Kidney (tissue), 14 donors: ENCODE measurements around the gene SPTBN4. TPM values are rescaled to one million over a fixed set of nuclear protein-coding genes. Genes with fewer than 3 reads are reported as not detected.

Source experiments
- DNase-seq, 5 donors: peaks; one replicate each; pipeline ENCODE4 v3.0.0-alpha.2; 2013 to 2020
- FAIRE-seq: peaks from 2 replicates; lab custom pipeline; 2012; peaks lifted over from hg19 to GRCh38; lab: Jason Lieb, UNC
- H3K27ac ChIP-seq, 2 donors: one replicate each; pipeline ENCODE4 v1.7.0; 2013; ENCODE audit warnings: low read depth in 2 of 2, low read length in 2 of 2, inconsistent platforms in 1 of 2
- H3K27me3 ChIP-seq: one replicate; pipeline ENCODE4 v1.7.1; 2013; ENCODE audit warnings: low read length, inconsistent platforms; ENCODE audit not compliant: control insufficient read depth, insufficient read depth
- H3K36me3 ChIP-seq, 3 donors: one replicate each; pipeline versions ENCODE4 v1.7.0 to v1.7.1; 2013; ENCODE audit warnings: low read length in 3 of 3, control low read depth in 1 of 3, inconsistent platforms in 1 of 3; ENCODE audit not compliant: insufficient read depth in 3 of 3, control insufficient read depth in 2 of 3
- H3K4me1 ChIP-seq, 3 donors: one replicate each; pipeline versions ENCODE4 v1.7.0 to v1.7.1; 2013; ENCODE audit warnings: low read length in 3 of 3, inconsistent platforms in 1 of 3, low read depth in 1 of 3; ENCODE audit not compliant: control insufficient read depth in 2 of 3, insufficient read depth in 2 of 3
- H3K4me3 ChIP-seq, 3 donors: one replicate each; pipeline versions ENCODE4 v1.7.0 to v1.8.1; 2013; ENCODE audit warnings: low read length in 3 of 3, control low read depth in 1 of 3, inconsistent platforms in 1 of 3
- H3K9ac ChIP-seq, 3 donors: one replicate each; pipeline versions ENCODE4 v1.7.0 to v1.7.1; 2013; ENCODE audit warnings: low read length in 3 of 3, control low read depth in 1 of 3, inconsistent platforms in 1 of 3
- H3K9me3 ChIP-seq, 3 donors: one replicate each; pipeline versions ENCODE4 v1.7.0 to v1.7.1; 2013; ENCODE audit warnings: low read length in 3 of 3, control low read depth in 1 of 3, inconsistent platforms in 1 of 3; ENCODE audit not compliant: control insufficient read depth in 2 of 3, insufficient read depth in 1 of 3
- intact Hi-C: fragments of 100-400 bp; cut with DNase I; formaldehyde crosslinking; loops from one replicate; pipeline ENCODE4 v1.11.1; 2022
- polyA plus RNA-seq: library from polyadenylated mRNA; stranded (reverse); fragments of 350-450 nt; fragmentation: Illumina TruSeq; extraction: RNeasy Lipid Tissue Mini Kit (QIAGEN cat#74804); gene quantifications from one replicate; pipeline ENCODE4 v1.2.3, GENCODE V29; 2014; ENCODE audit warnings: low read depth, low replicate concordance; ENCODE audit not compliant: insufficient read depth
- total RNA-seq: library from RNA; stranded (reverse); fragmentation: NEBNext Ultra II Directional; extraction: Animal tissue kit (Norgen Biotek cat#: 25700); gene quantifications from one replicate; pipeline ENCODE4 v1.2.1, GENCODE V29; 2021
- TF ChIP-seq, protein P1 (sequence below): IDR thresholded peaks from 3 replicates; pipeline ENCODE4 v1.5.1; 2012; ENCODE audit warnings: mild to moderate bottlenecking, moderate library complexity, borderline replicate concordance; ENCODE audit not compliant: insufficient read depth; ENCODE audit errors: extremely low read depth
- donor health status: control.
- donor health status: control.
- donor health status: control.
- donor health status: control.
- donor health status: control.
- donor health status: DM: yes; HTN: yes; CAD: no.
- donor health status: Normal renal cell carcinoma (clear cell type).

SPTBN4 gene
- total and polyA plus RNA-seq, 2 donors from 2014 or later: 0.82 to 4.6 TPM

DNA sequence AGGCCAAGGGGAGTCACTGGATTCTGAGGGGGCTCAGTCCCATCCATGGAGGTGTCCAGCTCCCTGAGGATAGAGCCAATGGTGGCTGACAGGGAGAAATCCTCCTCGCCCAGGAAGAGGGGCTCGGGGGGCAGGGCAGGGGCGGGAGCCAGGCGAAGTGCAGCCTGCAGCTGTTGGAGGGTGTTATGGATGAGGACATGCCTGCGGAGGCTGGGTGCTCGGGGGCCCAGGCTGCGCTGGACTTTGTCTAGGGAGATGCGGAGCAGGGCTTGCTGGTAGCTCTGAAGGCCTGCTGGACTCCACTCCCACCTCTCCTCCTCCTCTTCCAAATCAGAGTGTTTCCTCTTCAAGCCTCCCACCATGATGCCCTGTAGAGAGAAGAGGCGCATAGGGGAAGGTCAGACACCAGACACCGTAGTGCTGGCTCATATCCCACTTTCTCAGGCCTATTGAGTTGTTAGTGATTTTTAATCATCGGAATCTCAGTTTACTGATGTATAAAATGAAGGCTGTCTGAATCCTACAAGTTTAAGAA, 25.0 kb upstream of the SPTBN4 start:
- intact Hi-C loops: no loop called here
- Histone ChIP-seq H3K4me3 (no peak overlapping the region), H3K36me3 (peaks cover 5 to 18% (median 5%) of the 10 kb centered on the region in 3 donors), H3K4me1 (peaks cover 7 to 10% (median 8%) of the 10 kb centered on the region in 3 donors), H3K9me3 (no peaks in the 10 kb centered on the region), H3K27me3 (no peaks in the 10 kb centered on the region), H3K9ac (no peak overlapping the region), H3K27ac (no peak overlapping the region)
- peak in 1 of 5 donors; percentile 65 for DNase-seq
- FAIRE-seq: no peak
- TF ChIP-seq, protein P1, sequence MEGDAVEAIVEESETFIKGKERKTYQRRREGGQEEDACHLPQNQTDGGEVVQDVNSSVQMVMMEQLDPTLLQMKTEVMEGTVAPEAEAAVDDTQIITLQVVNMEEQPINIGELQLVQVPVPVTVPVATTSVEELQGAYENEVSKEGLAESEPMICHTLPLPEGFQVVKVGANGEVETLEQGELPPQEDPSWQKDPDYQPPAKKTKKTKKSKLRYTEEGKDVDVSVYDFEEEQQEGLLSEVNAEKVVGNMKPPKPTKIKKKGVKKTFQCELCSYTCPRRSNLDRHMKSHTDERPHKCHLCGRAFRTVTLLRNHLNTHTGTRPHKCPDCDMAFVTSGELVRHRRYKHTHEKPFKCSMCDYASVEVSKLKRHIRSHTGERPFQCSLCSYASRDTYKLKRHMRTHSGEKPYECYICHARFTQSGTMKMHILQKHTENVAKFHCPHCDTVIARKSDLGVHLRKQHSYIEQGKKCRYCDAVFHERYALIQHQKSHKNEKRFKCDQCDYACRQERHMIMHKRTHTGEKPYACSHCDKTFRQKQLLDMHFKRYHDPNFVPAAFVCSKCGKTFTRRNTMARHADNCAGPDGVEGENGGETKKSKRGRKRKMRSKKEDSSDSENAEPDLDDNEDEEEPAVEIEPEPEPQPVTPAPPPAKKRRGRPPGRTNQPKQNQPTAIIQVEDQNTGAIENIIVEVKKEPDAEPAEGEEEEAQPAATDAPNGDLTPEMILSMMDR: no peak

DNA sequence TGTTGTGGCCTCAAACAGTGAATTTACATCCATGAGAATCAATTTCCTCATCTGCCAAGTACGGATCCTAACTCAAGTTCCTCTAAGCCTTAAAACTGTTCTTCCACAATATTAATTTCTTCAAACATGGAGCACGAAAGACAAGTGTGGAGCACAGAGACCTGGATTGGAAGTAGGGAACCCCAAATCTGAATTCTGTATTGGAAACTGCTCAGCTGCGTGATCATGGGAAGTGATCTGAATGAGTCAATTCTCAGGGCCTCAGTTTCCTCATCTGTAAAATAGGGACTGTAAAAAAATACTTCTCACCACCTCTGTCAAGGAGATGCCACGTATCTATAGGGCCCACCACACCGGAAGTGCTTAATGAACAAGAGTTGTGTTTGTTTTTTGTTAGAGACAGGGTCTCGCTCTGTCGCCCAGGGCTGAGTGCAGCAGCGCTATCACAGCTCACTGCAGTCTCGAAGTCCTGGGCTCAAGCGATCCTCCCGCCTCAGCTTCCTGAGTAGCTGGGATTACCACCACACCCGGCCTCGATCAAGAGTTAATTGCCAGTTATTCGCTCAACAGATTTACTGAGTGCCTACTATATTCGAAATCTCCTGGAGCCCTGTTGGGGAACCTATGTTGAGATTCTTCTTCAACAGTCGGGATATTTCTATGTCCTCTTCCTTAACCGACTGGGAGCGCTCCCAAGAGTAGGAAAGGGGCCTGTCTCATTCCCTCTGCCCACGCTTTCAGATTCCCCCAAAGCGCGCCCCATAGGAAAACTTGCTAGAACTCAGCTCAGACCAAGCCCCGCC, 24.3 kb upstream of the SPTBN4 start:
- FAIRE-seq (no peak), DNase-seq (peak in 1 of 5 donors; percentile 38)
- TF ChIP-seq, protein P1: no peak
- intact Hi-C loops: no loop called here
- Histone ChIP-seq H3K36me3 (peaks cover 5 to 18% (median 5%) of the 10 kb centered on the region in 3 donors), H3K4me3 (peak overlapping the region; percentile 78 to 98 (median 93)), H3K27me3 (no peaks in the 10 kb centered on the region), H3K9me3 (no peaks in the 10 kb centered on the region), H3K4me1 (peaks cover 7 to 10% (median 8%) of the 10 kb centered on the region in 3 donors), H3K27ac (peak overlapping the region; percentile 66 to 99), H3K9ac (peak overlapping the region; percentile 27 to 68 (median 41))

DNA sequence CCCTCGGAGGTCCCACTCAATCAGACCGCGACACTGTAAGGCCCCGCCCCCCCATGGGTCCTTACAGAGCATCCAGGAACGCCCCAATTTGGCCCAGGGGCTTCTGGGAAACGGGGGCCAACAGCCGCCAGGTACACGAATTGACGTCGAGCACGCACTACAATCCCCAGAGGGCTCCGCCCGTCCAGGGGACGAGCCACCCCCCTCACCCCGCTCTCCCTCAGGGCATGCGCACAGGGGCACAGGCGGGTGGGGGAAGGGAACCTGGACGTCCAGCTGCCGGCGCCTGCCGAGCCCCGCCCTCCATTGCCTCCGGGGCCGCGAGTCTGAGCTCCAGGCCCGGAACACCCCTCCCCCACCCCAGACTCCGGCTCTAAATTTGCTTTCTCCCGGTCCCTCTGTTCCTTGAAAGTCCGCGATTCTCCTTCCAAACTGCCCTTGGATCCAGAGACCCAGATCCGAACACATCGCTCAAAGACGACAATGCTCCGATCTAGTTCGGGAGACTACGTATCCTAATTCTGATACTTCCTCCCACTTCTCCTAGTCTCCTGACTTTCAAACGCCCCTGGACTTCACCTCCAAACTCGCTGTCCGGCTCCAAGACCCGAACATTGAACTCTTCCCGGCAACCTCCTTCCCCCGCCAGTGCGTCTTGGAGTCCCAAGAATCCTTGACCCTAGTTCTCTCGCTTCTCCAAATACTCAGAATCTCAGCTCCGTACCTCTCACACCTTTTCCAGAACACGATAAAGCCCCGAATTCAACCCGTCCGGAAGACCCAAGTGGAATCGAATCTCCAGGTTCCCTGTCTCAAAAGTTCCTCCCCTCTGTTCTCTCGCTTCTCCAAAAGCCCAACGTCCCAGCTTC, 23.4 kb upstream of the SPTBN4 start:
- peak overlapping the region; percentile 98 to 100 (median 99) for H3K9ac ChIP-seq
- peak; percentile 52 for FAIRE-seq
- DNase-seq: peak; percentile 100
- H3K27me3 ChIP-seq: no peaks in the 10 kb centered on the region
- H3K27ac ChIP-seq: peak overlapping the region; percentile 96 to 99
- H3K4me1 ChIP-seq: peaks cover 7 to 10% (median 8%) of the 10 kb centered on the region in 3 donors
- intact Hi-C loops: no loop called here
- H3K9me3 ChIP-seq: no peaks in the 10 kb centered on the region
- TF ChIP-seq, protein P1: no peak
- peak overlapping the region; percentile 93 to 100 (median 98) for H3K4me3 ChIP-seq
- H3K36me3 ChIP-seq: peaks cover 5 to 25% (median 11%) of the 10 kb centered on the region in 3 donors
